IPS-20b (cell line): ENCODE results near the gene CD80.
"Not testable (repeated sequence)": the region's sequence is repeated elsewhere in the genome, so short reads cannot be mapped to it uniquely, and the experiment has no call there.

Experiments used
- H3K27ac ChIP-seq: one replicate; pipeline ENCODE4 v1.5.1; 2013; ENCODE audit warnings: low read length
- H3K27me3 ChIP-seq: 2 replicates; pipeline ENCODE4 v1.6.1; 2013; ENCODE audit warnings: mild to moderate bottlenecking, low read length, inconsistent platforms; ENCODE audit not compliant: insufficient read depth
- H3K36me3 ChIP-seq: 2 replicates; pipeline ENCODE4 v1.6.1; 2013; ENCODE audit warnings: low read depth, mild to moderate bottlenecking, inconsistent platforms, low read length, moderate library complexity; ENCODE audit not compliant: insufficient read depth
- H3K4me1 ChIP-seq: 2 replicates; pipeline ENCODE4 v1.6.1; 2013; ENCODE audit warnings: mild to moderate bottlenecking, control low read depth, inconsistent platforms, low read length, moderate library complexity; ENCODE audit not compliant: insufficient read depth
- H3K4me3 ChIP-seq: 2 replicates; pipeline ENCODE4 v1.5.1; 2013; ENCODE audit warnings: mild to moderate bottlenecking, low read length, inconsistent platforms
- H3K9ac ChIP-seq: 2 replicates; pipeline ENCODE4 v1.6.1; 2013; ENCODE audit warnings: low read depth, mild to moderate bottlenecking, inconsistent platforms, low read length, moderate library complexity
- H3K9me3 ChIP-seq: 2 replicates; pipeline ENCODE4 v1.6.1; 2013; ENCODE audit warnings: mild to moderate bottlenecking, low read depth, low read length, inconsistent platforms; ENCODE audit not compliant: insufficient read depth

CD80 gene

DNA sequence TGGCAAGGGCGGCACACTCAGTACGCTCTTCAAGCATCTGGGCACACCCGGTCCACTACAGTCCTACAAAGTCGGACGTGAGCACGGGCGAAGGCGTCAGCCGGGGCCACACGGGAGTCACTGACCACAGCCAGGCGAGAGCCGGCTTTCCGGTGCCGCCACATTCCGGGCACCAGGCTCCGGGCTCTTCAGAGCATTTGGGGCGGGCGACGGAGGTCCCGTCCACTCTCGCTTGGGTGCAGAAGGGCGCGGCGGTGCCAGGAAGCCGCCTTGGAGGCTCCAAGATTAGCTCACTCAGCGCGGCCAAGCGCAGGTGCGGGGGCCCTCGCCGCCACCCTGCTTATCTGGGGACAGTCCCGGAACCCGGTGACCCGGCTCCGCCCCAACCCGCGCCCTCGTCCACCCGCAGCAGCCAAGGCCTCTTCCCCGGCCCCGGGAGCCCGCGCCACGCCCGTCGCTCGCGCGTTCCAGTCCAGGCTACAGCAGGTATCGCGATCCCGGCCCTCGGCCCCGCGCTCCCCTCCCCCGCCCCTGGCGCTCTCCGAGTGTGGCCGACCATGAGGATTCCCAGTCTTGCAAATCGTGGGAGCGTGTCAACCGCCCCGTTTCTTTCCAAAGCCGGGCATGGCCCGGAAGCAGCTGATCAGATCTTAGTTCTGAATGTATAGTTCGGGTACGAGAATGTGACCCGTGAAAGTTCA lies 20.1 kb upstream of the CD80 start, which contains the start of gene ADPRH:
Gene ADPRH, plus strand, starts transcription at position 127 of the 701 bp plus-strand sequence. CDS start 2,678 bp downstream, outside the sequence.
- Histone ChIP-seq H3K9me3 (no peaks in the 10 kb centered on the region), H3K9ac (peak within 1 kb of the TSS; percentile 83), H3K4me3 (peak within 1 kb of the TSS; percentile 82), H3K36me3 (no peaks in the 10 kb centered on the region), H3K27me3 (peaks cover 33% of the 10 kb centered on the region), H3K27ac (no peak within 1 kb of the TSS), H3K4me1 (peaks cover 5% of the 10 kb centered on the region; the same call in 1 of the 2 replicates)

DNA sequence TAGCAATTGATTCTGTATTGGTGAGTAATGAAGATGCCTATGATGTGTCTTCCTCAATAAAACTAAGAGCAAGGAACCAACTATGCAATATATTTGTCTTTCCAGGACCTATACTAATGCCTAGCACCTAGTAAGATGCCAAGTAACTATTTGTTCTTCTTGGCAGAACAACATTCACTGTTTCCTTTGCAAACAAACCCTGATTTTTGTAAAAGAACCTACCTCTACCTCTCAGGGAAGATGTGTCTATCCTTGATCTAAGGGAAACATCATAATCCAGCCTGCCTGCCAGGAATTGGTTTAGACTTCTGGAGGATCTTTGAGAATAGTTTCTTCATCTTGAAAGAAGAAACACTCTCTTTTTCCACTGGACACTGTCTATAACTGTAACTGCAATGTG lies 16.1 kb upstream of the CD80 start:
- Histone ChIP-seq H3K36me3 (no peaks in the 10 kb centered on the region), H3K9me3 (no peaks in the 10 kb centered on the region), H3K4me3 (no peak overlapping the region), H3K27ac (no peak overlapping the region), H3K27me3 (peaks cover 30% of the 10 kb centered on the region), H3K9ac (no peak overlapping the region), H3K4me1 (peaks cover 5% of the 10 kb centered on the region; the same call in 1 of the 2 replicates)

DNA sequence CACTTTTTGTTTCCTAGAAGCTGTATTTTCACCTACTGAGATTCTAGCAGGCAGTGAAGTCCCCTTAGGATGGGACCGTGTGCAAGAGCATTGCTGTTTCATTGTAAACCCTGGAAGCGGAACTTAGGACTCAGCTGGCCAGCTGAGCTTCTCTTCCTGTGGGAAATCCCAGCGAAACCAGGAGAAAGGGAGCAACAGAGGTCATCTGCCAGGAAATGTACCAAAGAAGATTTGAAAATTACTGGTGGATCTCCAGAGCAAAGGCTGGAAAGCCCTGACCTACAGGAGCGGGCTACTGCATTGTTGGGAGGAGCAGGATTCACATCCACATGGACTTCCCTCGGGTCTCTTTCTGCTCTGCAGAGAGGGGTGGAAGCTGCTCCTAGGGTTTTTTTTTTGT lies 12.3 kb upstream of the CD80 start:
- H3K9ac ChIP-seq, result no peak overlapping the region
- no peaks in the 10 kb centered on the region for H3K9me3 ChIP-seq
- H3K27ac ChIP-seq, result no peak overlapping the region
- H3K4me3 ChIP-seq, result no peak overlapping the region
- H3K27me3 ChIP-seq, result no peaks in the 10 kb centered on the region
- no peaks in the 10 kb centered on the region for H3K36me3 ChIP-seq
- no peaks in the 10 kb centered on the region for H3K4me1 ChIP-seq

GRCh38 chr3:119571230-119571629 lies 11.8 kb upstream of the CD80 start:
- H3K4me3 ChIP-seq, result no peak overlapping the region
- no peak overlapping the region for H3K27ac ChIP-seq
- no peak overlapping the region for H3K9ac ChIP-seq
- no peaks in the 10 kb centered on the region for H3K36me3 ChIP-seq
- H3K9me3 ChIP-seq, result no peaks in the 10 kb centered on the region
- no peaks in the 10 kb centered on the region for H3K4me1 ChIP-seq
- H3K27me3 ChIP-seq, result no peaks in the 10 kb centered on the region

DNA sequence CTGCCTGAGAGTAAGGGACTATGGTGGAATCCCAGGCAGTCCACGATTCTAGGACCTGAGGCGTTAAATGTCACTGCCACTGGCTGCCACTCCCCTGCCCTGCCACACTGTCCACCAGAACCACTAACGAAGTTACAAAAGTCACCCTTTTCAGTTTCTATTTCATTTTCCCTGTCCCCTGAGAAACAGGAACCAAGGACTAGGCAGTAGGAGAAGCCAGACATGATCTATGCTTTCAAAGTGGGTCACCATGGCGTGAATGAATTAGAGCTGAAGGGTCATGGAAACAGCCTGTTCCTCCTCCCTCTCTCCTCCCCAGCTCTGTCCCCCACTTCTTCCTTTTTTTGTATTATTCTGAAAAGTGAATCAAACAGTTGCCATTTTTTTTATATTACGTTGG lies 10.8 kb upstream of the CD80 start:
- no peaks in the 10 kb centered on the region for H3K36me3 ChIP-seq
- no peaks in the 10 kb centered on the region for H3K9me3 ChIP-seq

DNA sequence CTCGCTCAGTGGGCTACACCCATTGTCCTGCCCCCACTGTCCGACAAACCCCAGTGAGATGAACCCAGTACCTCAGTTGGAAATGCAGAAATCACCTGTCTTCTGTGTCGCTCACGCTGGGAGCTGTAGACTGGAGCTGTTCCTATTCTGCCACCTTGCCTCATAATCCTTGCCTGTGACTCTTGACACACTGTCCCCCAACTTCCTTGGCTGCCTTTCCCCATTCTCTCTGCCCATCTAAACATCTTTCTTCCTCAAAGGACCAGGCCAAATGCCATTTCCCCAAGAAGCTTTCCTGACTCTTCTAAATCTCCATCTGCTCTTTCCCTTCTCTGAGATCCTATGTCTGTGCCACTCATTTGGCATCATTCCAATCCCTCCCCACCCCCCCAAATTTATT lies 9.7 kb upstream of the CD80 start:
- Histone ChIP-seq H3K9me3 (no peaks in the 10 kb centered on the region), H3K27ac (no peak overlapping the region), H3K9ac (no peak overlapping the region), H3K27me3 (no peaks in the 10 kb centered on the region), H3K36me3 (no peaks in the 10 kb centered on the region), H3K4me3 (no peak overlapping the region), H3K4me1 (no peaks in the 10 kb centered on the region)

More for the DNA sequence above, 10.8 kb upstream of the CD80 start:
- Histone ChIP-seq H3K27me3 (no peaks in the 10 kb centered on the region), H3K9ac (no peak overlapping the region), H3K4me1 (no peaks in the 10 kb centered on the region), H3K27ac (no peak overlapping the region), H3K4me3 (no peak overlapping the region)

DNA sequence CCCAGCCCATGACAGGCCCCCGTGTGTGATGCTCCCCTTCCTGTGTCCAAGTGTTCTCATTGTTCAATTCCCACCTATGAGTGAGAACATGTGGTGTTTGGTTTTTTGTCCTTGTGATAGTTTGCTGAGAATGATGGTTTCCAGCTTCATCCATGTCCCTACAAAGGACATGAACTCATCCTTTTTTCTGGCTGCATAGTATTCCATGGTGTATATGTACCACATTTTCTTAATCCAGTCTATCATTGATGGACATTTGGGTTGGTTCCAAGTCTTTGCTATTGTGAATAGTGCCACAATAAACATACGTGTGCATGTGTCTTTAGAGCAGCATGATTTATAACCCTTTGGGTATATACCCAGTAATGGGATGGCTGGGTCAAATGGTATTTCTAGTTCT lies 3.9 kb upstream of the CD80 start:
- H3K27me3 ChIP-seq, H3K4me1 ChIP-seq, H3K9ac ChIP-seq, H3K9me3 ChIP-seq, H3K4me3 ChIP-seq, H3K36me3 ChIP-seq, H3K27ac ChIP-seq: not testable (repeated sequence)

DNA sequence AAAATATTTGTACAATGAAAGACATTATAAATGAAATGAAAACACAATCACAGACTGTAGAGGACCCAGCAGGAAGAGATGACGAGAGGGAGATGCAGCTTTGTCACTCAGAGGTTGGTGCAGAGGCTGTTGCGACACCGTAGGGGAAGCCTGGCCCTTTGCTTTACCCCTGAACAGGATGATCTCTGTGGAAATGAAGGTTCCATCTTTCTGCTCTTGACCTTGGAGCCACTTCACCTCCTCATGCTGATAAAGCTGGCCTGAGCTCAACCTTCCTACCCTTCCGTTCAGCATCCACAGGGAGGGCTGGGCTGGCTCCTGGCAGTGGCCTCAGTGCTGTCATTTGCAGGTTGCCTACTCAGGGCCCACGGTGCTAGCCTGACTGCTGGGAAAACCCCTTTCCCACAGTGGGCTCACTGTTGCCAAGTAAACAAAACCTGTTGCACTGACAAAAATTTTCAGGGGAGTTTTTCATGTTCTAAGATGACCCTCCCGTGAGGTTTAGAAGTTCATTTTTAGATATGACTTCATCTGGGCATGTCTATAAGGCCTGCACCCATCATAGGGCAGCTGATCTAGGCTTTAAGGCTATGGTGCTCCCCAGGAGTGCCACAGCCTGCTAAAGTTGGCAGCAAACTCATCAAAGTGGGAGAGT lies 3.0 kb upstream of the CD80 start:
- Histone ChIP-seq H3K9me3 (no peaks in the 10 kb centered on the region), H3K4me1 (no peaks in the 10 kb centered on the region), H3K9ac (no peak overlapping the region), H3K36me3 (no peaks in the 10 kb centered on the region), H3K27me3 (no peaks in the 10 kb centered on the region), H3K27ac (no peak overlapping the region), H3K4me3 (no peak overlapping the region)

DNA sequence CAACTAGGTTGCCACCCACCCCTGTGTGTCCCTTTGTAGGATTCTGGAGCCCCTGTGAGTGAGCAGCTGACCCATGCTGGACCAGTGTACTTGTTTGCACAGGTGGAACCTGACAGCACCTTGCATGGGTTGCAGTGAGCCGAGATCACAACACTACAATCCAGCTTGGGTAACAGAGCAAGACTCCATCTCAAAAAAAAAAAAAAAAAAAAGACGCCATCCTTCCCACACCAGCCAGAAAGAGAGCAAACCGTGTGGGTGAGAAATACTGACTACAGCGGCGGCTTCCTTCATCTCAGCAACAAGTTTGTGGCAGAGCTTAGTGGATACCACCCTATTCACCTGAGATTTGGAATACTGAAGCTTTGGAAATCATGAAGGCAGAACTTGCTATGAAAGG lies 746 bp upstream of the CD80 start:
- Histone ChIP-seq H3K27me3 (no peaks in the 10 kb centered on the region), H3K27ac (no peak overlapping the region), H3K36me3 (no peaks in the 10 kb centered on the region), H3K4me3 (no peak overlapping the region), H3K9ac (no peak overlapping the region), H3K9me3 (no peaks in the 10 kb centered on the region), H3K4me1 (no peaks in the 10 kb centered on the region)

DNA sequence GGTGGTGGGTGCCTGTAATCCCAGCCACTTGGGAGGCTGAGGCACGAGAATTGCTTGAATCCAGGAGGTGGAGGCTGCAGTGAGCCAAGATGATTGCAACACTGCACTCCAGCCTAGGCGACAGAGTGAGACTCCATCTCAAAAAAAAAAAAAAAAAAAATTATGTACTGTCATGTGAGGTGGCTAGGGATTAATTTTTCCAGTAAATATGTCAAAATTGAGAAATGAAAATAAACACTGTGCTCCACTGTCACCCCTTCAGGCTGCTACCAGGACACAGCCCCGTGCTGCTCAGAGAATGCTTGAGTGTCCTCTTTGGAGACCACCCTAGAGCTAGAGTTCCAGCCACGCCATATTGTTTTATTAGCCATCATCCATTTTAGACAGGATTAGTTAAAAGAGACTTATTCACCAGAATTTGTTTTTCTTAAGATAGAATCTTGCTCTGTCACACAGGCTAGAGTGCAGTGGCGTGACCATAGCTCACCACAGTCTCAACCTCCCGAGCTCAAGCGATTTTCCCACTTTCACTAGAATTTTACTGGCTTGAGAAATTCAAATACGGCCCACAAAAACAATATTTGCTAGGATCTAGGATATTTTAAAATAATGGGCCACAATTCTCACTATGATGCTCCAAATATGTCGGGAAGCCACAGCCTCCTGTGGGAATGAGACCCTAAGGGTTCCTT lies 642 bp downstream of the CD80 start:
- no peaks in the 10 kb centered on the region for H3K9me3 ChIP-seq
- no peak overlapping the region for H3K9ac ChIP-seq
- no peak overlapping the region for H3K4me3 ChIP-seq
- no peaks in the 10 kb centered on the region for H3K27me3 ChIP-seq
- no peaks in the 10 kb centered on the region for H3K36me3 ChIP-seq
- no peaks in the 10 kb centered on the region for H3K4me1 ChIP-seq
- H3K27ac ChIP-seq, result no peak overlapping the region

- H3K9ac ChIP-seq, result no peak overlapping the region
- no peak overlapping the region for H3K27ac ChIP-seq
- no peaks in the 10 kb centered on the region for H3K9me3 ChIP-seq
- no peaks in the 10 kb centered on the region for H3K27me3 ChIP-seq
- no peak overlapping the region for H3K4me3 ChIP-seq
- no peaks in the 10 kb centered on the region for H3K36me3 ChIP-seq
- H3K4me1 ChIP-seq, result no peaks in the 10 kb centered on the region
These were observed 1.5 kb downstream of the CD80 start for GRCh38 chr3:119557877-119558269.
